HG03064 (cell line): ENCODE measurements around the gene UBL3.

Experiments used
- ATAC-seq: cut with Tn5 transposase; IDR thresholded peaks from one replicate; pipeline ENCODE4 v1.9.1; 2021; ENCODE audit warnings: low read depth; ENCODE audit not compliant: unreplicated experiment

The UBL3 gene, protein sequence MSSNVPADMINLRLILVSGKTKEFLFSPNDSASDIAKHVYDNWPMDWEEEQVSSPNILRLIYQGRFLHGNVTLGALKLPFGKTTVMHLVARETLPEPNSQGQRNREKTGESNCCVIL

DNA sequence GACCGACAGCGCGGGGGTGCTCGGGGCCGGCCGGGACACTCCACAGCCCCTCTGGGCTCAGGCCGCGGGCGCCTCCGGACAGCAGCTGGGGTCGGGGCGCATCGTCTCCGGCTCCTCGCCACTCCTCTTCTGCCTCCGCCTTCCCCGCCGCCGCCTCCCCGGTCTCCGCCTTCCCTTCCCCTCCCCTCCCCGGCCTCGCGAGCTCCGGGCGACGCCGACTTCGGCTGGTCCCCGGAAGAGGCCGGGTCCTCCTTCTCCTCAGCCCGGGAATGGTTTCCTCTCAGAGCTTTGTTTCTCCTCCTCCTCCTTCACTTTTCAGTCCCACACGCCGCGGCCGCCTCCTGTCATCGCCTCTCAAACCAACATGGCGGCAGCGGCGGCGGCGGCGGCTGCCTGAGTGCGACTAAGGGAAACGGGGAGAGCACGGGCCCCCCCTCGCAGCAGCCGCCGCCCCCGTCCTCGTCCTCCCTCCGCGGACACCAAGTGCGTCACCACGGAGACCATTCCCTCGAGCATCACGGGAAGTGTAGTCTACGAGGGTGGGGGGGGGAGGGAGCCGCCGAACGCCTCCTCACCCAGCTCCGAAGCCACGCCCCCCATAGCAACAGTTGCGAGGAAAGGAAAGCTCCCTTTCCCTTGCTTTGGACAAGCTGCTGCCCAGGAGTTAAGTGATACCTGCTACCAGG, at the start of gene UBL3:
UBL3 (minus strand) TSS at position 405 of the 686 bp plus-strand sequence. CDS start 1,079 bp downstream, outside the sequence.
- ATAC-seq = peak; percentile 81

GRCh38 chr13:29897102-29897501, 46.7 kb upstream of the UBL3 start:
- no peak for ATAC-seq

DNA sequence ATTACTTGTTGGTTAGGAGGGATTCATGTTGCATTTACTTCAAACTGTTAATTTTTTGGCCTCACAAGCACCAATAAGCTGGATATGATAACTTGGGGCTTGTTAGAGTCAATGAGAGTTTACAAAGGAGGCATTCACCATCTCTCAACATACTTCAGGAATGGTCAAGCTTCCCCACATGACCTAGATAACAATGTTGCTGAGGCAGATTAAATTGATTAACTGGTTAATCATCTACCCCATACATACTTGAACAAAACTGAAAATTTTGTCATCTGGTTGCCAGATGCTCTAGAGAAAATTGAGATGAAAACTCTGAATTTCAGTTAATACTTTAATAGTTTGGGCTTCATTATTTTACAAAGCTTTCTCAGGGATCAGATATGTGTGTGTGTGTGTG, 43.0 kb upstream of the UBL3 start:
- ATAC-seq = no peak

DNA sequence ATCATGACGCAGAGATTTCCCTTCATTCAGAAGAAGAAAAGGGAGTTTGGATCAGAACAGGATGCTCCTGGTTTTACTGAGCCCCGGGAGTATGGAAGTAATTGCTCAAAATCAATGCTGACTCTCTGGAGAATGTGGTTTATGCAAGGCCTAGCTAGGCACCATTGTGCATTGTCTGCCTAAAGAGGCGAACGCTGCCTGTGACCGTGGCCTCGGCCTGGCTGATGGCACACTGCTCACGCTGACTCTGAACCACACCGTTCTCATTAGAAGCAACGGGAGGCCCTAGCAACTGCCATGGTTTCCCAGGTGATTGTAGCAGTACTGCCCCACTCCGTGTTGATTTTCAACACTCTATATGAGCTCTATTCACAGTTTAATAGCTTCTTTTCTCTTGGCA, 41.7 kb upstream of the UBL3 start:
- no peak for ATAC-seq

- ATAC-seq = no peak
These were observed 38.7 kb upstream of the UBL3 start for GRCh38 chr13:29889111-29889510.

- no peak for ATAC-seq
These were observed 37.9 kb upstream of the UBL3 start for GRCh38 chr13:29888306-29888705.

DNA sequence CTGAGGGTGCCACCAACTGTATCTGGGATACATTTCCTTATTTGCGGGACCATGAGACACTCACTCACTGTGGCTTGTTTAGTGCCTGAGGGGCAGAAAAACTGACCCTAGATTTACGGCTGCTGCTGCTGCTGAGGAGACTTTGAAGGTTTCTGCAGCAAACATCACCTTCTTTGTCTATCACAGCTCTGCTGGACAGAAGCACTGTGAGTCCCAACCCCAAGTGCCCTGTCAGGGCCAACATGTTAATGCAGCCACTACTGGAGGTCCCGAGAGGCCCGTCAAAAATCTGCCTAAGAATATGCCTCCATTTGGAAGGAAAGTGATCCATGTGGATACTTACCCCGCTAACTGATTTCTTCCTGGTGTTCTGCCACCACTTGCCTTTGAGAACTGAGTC, 37.3 kb upstream of the UBL3 start:
- ATAC-seq = no peak

DNA sequence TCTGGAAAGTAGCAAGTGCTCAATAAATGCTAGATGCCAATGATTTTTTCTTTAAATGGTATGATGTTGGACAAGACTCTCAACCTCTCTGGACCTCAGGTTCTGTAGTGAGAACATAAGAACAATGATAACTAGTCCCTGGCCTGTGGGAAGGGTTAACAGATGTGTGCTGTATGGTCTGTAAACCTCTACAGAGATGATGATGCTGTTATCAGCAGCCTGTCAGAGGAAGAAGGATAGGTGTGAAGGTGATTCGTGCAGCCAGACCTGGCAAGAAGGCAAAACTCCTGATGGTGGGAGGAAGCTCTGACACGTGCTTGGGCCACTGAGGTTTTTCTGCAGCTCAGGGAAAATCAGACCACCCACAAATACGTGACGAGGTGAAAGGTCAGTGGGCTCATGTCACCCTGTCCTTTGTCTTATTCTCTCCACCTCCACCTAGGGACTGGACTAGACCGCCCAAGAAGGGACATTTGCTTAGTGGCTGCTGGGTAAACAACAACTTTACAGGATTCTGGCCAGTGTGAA, 36.7 kb upstream of the UBL3 start:
- no peak for ATAC-seq

DNA sequence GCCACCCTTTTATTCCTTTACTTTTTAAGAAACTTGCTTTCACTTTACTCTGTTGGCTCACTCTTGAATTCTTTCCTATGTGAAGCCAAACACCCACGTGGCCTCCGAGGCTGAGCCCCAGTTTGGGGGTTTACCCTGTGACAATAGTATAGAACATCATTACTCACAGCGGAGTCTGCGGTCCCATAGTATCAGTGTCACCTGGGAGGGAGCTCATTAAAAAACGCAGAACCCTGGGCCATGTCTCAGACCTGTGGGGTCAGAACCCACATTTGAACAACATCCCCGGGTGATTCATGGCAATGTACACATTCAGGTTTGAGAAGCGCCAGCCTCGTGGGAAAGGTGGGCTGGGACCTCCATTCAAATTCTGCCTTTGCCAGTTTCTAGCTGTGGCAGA, 36.0 kb upstream of the UBL3 start:
- ATAC-seq = no peak

GRCh38 chr13:29885989-29886388, 35.6 kb upstream of the UBL3 start:
- no peak for ATAC-seq

- no peak for ATAC-seq
These were observed 34.4 kb upstream of the UBL3 start for GRCh38 chr13:29884671-29885430.

GRCh38 chr13:29883941-29884518, 33.6 kb upstream of the UBL3 start:
- ATAC-seq = no peak

- no peak for ATAC-seq
These were observed 31.7 kb upstream of the UBL3 start for GRCh38 chr13:29882076-29882475.

DNA sequence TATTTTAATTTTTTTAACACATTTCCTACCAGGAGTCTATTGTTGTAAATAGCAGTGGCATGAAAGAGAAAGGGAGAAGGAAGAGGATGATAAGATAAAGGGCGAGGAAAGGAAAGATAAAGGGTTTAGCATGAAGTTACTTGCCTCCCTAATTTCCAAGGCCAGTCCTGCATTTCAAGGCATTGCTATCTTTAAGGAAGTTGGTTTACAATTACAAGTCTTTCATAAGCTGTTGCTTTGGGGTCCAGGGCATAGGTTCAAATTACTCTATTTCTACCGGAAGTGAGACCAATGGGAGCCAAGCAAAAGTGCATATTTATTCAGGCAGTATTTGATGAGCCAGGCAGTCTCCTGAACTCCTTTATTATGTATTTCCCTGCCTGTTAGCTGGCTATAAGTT, 27.7 kb upstream of the UBL3 start:
- ATAC-seq = no peak

DNA sequence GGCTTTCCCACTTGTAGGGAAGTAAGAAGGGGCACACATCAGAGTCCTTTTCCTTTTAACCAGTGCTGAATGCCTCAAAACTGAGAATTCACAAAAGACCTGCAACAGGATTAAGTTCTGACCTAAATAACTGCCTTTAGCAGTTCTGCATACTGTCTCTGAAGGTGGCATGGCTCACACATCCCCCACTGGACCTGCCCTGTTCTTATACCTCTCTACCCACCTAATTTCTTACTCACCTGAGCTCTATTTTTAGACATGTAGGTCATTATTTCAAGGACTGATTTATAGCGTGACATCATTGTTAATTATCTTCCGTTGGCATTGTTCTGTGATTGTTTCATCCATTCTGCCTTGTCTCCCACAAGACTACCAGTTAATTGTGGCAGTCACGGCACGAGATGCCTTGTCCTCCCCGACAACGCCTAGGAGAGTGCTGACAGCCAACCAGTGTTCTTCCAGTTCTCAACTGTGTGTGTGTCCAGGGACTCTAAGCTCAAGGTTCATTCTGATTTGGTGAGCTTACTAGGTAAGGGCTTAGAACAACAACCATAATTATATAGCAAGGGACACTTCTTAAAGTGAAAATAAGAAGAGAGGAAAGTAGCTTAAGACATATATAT, 27.1 kb upstream of the UBL3 start:
- ATAC-seq = no peak

- no peak for ATAC-seq
These were observed 25.2 kb upstream of the UBL3 start for GRCh38 chr13:29875646-29876045.

DNA sequence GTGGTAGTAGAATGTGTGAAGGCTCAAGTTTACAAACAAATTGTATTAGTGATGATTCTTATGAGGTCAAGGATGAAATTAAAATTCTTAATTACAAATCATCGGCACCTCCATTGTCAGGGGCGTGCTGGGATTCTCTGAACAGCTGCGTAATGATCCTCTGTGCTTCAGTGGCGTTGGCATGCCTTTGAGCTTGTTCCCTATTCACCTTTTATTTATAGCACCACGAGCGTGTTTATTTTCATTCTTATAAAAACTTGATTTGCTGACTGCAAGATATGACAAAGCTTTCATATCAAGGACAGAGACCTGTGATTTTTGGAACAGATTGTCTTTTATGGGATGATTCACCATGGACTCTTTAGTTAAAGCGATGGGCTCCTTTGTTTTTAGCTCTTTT, 18.2 kb upstream of the UBL3 start:
- ATAC-seq = no peak

DNA sequence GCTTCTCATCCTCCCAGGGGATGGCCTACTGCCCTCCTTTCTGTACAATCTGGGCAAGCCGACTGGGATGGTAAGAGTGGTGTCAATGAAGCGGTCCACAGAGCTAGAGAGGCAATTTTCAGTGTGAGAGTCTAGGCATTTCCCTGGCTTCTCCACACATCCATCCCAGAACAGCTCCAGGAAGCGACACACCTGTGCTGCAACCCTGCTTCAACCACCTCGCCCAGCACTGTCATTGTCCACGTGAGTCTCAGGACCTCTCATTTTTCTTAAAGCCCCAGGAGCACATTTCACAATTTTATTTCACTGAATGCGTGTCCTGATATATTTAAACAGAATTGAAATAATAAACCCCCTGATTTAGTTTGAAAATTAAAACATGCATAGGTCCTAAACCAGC, 15.5 kb upstream of the UBL3 start:
- ATAC-seq = no peak

DNA sequence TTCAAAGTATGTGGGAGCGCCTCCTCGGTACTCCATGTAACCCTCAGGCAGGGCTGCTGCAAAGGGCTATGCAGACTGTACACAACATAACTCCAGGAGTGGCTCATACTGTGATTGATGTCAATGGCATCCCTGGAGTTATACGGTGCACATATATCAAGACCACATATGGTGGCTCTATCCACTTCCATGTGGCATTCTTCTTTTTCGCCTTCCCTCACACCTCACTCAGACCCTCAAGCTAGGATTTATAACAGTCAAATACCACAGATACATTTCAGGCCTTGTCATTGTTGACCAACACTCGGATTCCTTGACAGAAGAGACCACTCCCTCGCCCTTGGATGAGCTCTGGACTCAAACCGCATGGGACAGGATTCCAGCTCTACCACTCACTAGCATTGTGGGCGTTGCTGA, 11.3 kb upstream of the UBL3 start:
- ATAC-seq = no peak

- ATAC-seq = no peak
These were observed 9.6 kb upstream of the UBL3 start for GRCh38 chr13:29859971-29860370.

DNA sequence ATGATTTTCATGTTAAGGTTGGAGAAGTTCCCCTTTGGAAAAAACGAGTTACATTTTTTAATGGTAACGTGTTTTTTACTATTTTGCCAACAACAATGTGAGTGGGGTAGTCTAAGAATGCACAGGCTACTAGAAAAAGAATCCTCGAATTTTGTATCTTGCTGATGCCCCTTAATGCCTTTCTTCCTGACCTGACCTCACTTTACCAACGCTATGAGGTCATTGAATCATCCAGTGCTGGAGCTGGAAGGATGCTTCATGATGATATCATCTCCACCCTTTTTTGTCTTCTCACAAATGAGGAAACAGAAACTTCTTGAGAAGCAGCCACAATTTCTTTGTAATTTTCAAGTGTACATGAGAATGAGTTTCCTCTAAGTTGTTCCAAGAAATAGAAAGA, 8.2 kb upstream of the UBL3 start:
- ATAC-seq = no peak
